Gastrocnemius medialis (tissue), 4 donors: ENCODE results near the gene C2orf72.

ENCODE experiments used
- CTCF ChIP-seq, 5 experiments: fragments of 450-650 bp in 3 of 5; fragments of 200-600 bp in 2 of 5; sonication (generic) in 2 of 5; IDR thresholded peaks in 4 of 5; conservative IDR thresholded peaks in 1 of 5; 1 replicate in 4 of 5; 2 replicates in 1 of 5; pipeline ENCODE4 v1.5.1; 2016 to 2019; ENCODE audit warnings: antibody characterized with exemption in 5 of 5, mild to moderate bottlenecking in 3 of 5, moderate library complexity in 3 of 5
- POLR2A ChIP-seq, 2 donors: fragments of 450-650 bp; IDR thresholded peaks; one replicate each; pipeline ENCODE4 v1.6.1; 2017; ENCODE audit warnings: antibody characterized with exemption in 2 of 2, mild to moderate bottlenecking in 2 of 2, moderate library complexity in 2 of 2

GRCh38 chr2:231017231-231017598 lies 20.1 kb upstream of the C2orf72 start:
- TF ChIP-seq POLR2A (IDR thresholded peaks at IDR 0.05) (no peak), CTCF (IDR thresholded peaks at IDR 0.05 in 4 of 5, conservative IDR thresholded peaks at IDR 0.05 in 1 of 5) (no peak)
